Fibroblast of skin of scalp (primary cell): ENCODE data around the gene DNASE1L1. TPM values are rescaled to one million over a fixed set of nuclear protein-coding genes. Genes with fewer than 3 reads are reported as not detected.

Experiments used
- DNase-seq: peaks from one replicate; pipeline ENCODE4 v3.0.0-alpha.2; 2013
- polyA plus RNA-seq, 2 experiments: library from polyadenylated mRNA; unstranded; fragments of 120-200 nt; gene quantifications; one replicate each; pipeline ENCODE4 v1.2.1, GENCODE V29; 2013; ENCODE audit not compliant: insufficient read length in 2 of 2

DNASE1L1 gene, protein sequence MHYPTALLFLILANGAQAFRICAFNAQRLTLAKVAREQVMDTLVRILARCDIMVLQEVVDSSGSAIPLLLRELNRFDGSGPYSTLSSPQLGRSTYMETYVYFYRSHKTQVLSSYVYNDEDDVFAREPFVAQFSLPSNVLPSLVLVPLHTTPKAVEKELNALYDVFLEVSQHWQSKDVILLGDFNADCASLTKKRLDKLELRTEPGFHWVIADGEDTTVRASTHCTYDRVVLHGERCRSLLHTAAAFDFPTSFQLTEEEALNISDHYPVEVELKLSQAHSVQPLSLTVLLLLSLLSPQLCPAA
- 22.2 TPM for polyA plus RNA-seq (2013, experiment 1 of 2; ENCODE audit: insufficient read length)
- polyA plus RNA-seq (2013, experiment 2 of 2; ENCODE audit: insufficient read length) = 22.7 TPM

DNA sequence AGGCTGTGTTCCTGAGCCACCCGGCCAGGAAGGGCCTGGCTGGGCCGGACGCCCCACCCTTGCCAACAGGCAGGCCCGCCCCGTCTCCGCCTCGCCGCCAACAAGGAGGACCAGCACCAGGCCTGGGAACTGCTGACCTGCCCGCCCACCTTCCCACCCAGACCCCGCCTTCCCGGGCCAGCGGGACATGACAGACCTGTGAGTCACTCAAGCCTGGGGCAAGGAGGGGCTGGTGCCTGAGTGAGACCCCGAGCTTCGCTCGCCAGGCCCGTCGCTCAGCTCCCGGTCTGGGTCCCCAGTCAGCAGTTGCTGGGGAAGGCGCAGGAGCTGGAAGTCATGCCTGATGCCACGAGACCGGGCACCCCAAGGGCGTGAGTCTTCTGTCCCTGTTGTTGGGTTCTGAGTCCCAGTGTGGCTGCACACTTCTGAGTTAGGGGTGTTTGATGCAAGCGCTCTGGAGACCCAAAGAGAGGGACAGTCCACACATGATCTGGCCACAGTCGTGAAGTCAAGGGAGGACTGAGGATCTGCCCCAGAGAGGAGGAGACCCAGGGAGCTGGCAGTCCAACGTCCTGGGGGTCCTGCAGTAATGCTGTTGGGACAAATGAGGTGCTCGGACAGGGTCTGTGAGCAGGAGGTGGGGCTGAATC is at the start of gene DNASE1L1:
Gene DNASE1L1, minus strand, starts transcription at position 33 of the 650 bp plus-strand sequence. CDS start 3,686 bp downstream, outside the sequence.
- DNase-seq = peak; percentile 84

DNA sequence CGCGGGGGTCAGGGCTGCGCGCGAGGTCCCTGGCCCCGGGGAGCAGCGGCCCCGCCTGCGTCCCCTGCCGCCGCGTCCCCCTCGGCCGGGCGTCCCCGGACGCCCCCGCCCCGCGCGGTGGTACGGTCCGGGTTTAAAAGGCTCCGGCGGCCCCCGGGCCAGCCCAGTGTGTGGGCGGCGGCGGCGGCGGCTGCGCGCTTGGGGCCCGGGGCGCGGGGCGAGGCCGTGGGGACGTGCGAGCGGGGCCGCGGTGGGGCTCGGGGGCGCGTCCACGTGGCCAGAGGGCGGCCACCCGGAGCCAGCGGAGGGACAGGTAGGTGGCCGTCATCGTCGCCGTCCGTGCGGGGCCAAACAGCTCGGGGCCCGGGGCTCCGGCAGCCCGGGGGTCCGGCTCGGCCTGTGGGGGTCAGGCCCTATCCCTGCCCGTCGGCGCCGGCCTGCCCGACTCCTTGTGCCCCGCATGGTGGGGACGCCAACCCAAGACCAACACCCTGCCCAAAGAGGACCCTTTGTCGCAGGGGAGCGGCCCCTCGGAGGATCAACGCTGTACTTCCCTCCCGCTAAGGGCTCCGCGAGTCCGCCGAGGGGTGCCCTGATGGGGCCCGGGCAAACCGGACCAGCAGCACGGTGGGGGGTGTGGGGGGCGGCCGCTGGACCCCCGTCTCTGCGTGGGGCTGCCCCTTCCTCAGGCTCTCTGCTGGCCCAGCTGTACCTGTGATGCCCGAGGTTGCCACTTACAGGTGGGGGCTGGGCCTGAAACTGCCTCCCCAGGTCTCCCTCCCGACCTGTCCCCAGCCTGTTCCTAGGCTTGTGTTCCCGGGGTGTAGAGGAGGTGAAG is 49.3 kb upstream of the DNASE1L1 start, which contains the start of gene PLXNA3:
Gene PLXNA3, plus strand, starts transcription at position 166 of the 838 bp plus-strand sequence. CDS start 1,903 bp downstream, outside the sequence.
- peak; percentile 58 for DNase-seq

DNA sequence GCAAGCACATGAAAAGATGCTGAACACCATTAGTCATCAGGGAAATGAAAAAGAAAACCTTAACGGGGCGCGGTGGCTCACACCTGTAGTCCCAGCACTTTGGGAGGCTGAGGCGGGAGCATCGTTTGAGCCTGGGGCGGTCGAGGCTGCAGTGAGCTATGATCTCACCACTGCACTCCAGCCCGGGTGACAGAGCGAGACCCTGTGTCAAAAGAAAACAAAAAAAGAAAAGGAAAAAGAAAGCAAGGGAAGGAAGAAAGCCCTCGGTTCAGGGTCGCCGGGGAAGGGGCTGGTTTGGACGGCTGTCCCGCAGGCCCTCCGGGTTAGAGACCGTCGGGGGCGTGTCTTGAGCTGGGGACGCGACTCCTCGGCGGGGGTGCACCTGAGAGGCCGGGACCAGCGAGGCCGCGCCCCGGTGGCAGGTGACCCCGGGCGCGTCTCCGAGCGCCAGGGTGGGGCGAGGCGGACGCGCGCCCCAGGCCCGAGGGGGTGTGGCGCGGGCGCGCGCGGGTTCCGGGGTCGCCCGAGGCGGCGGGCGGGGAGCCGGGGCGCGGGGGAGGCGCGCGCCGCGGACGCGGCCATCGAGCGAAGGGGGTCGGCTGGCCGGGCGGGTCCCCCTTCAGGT is 48.5 kb upstream of the DNASE1L1 start:
- peak; percentile 15 for DNase-seq

DNA sequence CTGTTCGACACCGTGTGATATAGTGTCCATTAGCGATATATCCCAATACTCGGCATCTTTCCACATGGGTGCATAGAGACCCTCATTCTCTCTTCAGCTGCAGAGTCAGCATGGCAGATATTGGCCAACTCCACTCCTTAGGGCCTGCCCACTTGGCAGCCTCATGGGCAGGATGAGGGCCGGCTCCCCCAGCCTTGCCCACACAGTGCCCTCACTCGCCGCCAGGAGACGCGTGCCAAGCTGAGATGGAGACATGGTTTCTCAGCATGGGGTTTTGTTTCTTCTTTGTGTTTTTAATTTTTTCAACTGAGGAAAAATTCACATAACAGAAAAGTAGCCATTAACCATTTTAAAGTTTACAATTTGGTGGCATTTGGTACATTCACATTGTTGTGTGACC is 43.8 kb upstream of the DNASE1L1 start:
- no peak for DNase-seq

DNA sequence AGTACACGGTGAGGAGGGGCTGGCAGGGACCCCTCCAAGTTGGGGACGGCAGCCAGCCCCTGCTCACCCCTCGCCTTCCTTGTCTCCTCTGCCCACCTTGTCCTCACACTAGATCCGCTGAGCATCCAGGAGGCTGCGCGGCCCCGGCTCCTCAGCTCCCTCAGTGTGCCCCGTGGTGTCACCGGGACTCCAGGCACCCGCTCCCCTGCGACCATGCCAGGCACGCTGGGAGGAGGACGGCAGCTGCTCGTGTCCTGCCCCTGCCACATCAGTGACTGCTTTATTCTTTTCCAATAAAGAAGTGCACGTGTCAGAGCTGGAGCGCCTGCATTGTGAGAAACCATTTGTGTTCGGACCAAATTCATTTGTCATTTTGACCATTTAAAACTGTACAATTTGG is 41.3 kb upstream of the DNASE1L1 start:
- DNase-seq = no peak

DNA sequence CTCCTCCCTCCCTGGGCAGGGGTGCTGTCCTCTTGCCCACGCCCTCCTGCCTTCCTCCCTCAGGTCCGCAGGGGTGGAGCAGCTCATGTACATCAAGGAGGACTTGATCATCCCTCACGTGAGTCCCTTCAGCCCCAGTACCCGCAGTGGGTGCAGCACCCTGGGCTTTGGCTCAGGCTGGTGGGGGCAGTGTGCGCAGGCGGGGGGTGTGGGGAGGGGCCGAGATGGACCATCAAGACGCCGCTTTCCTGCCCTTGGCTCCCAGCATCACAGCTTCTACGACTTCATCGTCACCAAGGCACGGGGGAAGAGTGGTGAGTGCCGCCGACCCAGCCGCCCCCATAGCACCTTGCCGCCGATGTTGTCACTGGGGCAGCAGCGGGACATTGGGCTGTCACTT is 40.6 kb upstream of the DNASE1L1 start:
- DNase-seq = no peak

DNA sequence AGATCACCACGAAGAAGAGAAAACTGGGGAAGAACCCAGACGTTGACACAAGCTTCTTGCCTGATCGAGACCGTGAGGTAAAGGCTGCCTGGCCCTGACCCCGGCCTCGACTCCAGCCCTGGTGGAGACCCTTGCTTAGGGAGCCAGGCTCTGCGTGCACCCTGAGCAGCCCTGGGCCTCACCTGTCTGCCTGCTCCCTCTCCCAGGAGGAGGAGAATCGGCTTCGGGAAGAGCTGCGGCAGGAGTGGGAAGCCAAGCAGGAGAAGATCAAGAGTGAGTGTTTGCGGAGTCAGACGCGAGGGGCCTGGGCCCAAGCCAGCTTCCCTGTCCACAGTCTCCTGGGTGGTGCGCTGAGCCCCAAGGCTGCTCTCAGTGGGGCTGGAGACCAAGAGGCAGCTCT is 39.4 kb upstream of the DNASE1L1 start:
- no peak for DNase-seq

DNA sequence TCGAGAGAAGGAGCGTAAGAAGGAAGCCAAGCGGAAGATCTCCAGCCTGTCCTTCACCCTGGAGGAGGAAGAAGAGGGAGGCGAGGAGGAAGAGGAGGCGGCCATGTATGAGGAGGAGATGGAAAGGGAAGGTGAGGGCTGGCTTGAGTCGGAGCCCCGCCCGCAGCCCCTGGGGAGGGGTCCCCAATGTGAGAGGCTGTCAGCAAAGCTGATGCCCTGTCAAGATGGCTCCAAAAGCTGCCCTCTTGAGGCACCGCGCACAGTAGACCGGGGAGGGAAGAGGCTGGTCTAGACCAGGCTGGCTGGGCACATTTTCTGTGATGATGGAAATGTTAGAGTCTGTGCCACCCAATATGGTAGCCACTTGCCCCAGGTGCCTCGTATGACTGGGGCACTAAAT is 37.4 kb upstream of the DNASE1L1 start:
- no peak for DNase-seq

DNA sequence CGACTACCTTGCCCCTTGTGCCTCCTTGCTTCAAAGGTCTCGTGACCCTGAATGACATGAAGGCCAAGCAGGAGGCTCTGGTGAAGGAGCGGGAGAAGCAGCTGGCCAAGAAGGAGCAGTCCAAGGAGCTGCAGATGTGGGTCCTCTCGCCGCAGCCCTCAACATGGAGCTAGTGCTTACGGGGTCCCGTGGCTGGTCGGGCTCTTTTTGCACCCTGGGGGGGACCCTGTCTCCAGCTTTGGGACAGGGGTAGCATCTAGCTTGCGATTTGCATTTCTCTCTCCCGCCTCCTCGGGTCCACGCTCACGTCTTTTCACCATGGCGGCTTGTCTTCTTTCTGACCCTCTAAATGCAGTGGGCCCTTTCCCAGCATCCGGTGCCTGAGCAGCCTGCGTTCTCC is 36.7 kb upstream of the DNASE1L1 start:
- no peak for DNase-seq

DNA sequence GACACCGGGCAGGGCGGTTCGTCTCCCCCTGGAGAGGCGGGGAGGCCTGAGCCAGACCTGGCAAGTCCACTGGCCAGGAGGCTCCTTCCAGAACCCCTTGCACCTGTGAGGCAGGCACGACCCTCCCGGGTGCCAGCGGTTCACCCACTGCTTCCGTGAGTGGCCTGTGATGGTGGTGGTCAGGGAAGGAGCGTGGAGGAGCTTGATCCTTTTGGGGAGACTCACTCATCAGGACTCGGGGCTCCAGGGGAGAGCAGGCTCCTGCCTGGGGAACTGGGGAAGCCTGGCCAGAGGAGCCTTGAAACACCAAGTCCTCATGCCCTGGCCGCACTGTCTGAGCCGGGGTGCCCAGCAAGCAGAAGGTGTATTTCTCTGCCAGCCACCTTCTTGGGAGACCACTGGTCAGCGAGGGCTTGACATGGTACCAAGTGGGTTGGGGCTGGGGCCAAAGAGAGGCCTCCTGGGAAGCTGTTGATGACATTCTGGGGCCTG is 35.7 kb upstream of the DNASE1L1 start:
- no peak for DNase-seq

DNA sequence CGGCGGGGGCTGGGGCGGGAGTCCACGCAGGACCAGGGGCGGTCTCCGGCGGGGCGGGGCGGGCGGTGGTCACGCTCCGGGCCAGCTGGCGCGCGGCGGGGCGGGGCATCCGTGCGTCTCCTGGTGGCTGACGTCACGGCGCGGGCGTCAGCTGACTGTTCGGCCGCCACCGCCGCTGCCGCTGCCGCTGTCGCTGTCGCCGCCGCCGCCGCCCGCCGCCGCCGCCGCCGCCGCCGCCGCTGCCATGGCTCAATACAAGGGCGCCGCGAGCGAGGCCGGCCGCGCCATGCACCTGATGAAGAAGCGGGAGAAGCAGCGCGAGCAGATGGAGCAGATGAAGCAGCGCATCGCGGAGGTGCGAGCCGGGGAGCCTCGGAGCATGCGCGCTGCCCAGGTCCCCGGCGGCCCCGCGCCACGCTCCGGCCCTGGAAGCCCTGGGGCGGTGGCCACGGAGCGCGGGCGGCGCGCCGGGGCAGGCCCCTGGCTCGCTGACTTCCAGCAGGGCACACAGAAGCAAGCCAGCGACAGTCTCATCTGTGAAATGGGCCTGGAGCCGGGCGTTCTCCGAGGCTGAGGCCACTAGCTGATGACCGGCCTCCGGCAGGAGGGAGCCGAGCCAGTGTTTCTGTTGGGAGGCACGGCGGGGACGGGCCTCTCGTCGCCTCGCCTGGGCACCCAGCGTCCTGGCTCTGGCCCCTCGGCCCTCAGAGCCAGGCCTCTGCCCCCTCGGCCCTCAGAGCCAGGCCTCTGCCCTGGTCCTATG is 35.1 kb upstream of the DNASE1L1 start, which contains the start of gene FAM50A:
Gene FAM50A, plus strand, starts transcription at position 150 of the 763 bp plus-strand sequence. Its CDS starts 95 bp downstream, at position 245.
- peak; percentile 74 for DNase-seq

DNA sequence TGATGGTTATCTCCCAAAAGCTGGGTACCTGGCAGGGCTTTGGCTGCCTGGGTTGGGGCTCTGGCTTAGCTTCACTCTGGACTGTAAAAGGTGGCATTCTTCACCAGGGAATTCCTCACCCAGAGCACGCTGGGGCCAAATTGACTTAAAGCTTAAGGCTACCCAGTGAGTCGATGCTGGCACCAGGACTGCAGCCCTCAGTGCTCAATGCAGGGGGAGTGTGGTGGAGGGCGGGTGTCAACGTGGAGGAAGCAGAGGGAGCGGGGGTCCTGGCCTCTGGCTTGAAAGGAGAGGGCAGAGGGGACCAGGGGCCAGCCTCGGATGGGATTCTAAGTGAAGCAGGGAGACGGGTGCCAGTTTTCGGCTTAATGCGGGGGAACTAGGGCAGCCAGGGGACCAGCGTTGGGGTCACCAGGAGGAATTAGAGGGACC is 34.4 kb upstream of the DNASE1L1 start:
- no peak for DNase-seq

DNA sequence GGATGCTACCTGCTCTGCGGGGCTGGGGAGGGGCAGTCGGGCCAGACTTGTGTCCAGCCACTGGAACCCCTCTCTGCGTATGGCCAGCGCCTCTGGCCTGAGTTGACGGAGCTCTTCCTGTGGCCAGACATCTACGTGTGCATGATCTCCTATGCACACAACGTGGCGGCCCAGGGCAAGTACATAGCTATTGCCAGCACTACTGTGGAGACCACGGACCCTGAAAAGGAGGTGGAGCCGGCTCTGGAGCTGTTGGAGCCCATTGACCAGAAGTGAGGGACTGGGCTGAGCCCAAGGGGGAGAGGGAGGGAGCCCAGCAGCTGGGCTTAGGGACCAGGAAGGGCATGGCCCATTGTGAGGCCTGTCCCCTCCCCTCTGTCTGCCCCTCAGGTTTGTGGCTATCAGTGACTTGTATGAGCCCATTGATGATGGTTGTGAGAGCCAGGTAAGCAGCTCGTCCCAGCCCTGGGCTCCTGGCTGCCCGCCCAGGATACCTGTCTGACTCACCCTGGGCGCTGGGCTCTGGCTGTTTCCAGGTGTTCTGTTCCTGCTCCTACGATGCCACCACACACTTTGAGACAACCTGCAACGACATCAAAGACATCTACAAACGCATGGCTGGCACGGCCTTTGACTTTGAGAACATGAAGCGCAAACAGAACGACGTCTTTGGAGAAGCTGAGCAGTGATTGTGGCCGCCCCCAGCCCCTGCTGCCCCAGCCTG is 33.1 kb upstream of the DNASE1L1 start:
- no peak for DNase-seq

DNA sequence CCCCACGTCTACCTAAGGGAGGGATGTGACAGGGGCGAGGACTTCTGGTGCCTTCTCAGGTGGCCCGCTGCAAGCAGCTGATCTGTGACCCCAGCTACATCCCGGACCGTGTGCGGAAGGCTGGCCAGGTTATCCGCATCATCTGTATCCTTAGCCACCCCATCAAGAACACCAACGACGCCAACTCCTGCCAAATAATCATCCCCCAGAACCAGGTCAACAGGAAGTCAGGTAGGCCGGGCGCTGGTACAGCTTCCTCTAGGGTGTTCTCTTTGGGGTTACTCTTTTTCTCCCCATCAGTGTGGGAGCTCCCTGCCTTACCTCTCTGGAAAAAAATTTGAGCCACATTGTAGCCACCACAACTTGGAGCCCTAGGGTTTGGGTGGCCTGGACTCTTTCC is 32.5 kb upstream of the DNASE1L1 start:
- no peak for DNase-seq

DNA sequence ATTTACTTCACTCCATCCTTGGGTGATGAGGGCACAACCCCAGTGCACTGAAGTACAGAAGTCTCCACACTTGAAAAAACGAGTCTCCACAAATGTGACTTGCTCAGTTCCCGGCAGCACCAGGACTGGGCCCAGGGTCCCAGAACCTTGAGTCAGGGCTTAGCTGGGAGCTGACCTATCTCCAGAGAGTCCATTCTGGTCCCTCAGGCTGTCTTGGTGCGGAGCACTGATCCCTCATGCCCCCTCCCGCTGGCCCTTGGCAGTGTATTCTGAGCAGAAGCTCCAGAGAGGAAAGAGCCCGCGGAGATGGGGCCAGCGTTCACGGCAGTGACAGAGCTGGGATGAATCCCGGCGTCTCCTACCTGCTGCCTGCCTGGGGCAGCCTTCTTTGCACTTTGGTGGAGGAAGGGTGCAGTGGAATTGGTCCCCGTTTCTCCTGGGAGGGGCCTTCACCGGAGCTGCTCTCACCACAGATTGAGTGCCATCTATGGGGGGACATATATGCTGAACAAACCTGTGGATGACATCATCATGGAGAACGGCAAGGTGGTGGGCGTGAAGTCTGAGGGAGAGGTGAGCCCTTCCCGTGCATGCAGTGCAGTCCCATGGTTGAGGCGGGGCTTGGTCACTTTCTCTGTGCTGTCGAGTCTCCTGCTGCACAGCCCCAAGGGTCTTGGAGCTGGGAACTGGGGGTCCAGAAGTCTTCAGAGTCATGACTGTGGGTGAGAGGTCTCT is 31.7 kb upstream of the DNASE1L1 start:
- DNase-seq = no peak

DNA sequence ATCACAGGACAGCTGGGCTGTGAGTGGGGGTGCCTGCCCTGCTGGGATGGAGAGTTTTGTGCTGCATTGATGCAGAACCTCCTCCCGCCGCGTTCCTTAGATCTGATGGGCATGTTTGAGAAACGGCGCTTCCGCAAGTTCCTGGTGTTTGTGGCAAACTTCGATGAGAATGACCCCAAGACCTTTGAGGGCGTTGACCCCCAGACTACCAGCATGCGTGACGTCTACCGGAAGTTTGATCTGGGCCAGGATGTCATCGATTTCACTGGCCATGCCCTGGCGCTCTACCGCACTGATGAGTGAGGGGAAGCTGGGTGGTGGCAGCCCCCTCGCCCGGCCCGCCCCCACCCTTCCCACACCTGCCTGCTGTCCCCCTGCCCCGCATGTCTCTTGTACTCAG is 30.8 kb upstream of the DNASE1L1 start:
- no peak for DNase-seq

DNA sequence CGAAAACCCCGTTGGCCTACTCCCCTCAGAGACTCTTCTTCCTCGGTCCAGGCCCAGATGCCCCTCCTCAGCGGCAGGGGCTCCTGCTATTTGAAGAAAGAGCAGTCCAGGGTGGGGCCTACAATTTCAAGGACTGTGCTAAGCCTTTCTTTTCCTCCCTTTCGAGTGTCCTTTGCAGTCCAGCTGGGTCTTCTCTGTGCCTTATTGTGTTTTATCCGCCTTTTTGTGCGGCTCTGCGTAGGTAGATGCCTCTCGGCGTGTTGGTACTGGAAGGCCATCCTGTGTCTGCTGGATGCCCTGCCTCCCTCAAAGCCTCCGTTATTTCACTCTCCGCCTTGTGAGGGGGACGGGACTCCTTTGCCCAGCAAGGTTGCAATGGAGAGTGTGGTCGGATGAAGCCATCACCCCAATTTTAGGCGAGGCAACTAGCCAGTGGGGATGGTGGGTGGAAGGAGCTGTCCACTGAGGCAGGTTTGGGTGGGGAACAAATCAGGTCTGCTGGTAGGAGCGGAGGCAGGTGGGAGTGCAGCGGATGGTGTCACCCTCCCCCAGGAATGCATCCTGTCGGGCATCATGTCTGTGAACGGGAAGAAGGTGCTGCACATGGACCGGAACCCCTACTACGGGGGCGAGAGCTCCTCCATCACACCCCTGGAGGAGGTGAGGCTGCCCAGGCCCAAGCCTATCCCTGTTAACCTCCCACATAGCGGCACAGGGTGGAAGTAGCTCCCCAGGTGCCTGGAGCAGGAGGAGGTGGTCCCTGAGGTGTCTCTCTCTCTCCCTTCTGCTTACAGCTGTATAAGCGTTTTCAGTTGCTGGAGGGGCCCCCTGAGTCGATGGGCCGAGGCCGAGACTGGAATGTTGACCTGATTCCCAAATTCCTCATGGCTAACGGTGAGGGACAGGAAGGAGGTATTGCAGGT is 29.2 kb upstream of the DNASE1L1 start:
- no peak for DNase-seq

DNA sequence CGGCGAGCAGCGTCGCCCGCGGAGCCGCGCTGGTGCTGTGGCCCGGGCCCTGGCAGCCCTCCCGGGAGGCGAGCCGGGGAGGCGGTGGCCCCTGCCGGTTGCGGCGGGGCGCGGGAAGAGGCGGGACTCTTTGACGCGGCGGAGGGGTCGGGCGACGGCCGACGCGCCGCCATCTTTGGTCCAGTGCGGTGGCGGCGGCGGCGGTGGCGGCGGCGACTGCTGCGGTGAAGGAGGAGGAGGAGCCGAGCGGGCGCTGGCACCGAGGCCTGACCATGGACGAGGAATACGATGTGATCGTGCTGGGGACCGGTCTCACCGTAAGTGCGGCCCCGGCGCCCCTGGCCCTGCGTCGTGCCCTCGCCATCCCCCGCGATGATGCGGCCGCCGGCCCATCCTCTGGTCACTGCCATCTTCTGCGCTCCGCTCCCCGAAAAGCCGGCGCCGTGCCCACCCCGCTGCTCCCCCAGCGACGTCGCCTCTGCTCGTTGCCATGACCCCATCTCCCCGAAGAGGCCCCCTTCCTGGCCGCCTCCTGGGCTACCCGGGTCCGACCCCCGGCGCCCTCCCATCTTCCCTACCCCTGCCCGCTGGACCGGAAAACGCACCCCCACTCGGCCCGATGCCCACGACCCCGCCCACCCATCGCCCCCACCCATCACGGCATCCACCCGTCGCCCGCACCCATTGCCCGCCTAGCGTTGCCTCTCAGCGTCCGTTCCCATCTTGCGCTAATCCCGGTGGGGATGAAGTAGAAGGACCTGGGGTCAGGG is 28.1 kb upstream of the DNASE1L1 start, which contains the start of gene GDI1:
Gene GDI1, plus strand, starts transcription at position 172 of the 770 bp plus-strand sequence. Its CDS starts 101 bp downstream, at position 273.
- peak; percentile 71 for DNase-seq
